GM06990 (cell line): Measurements from ENCODE around the gene SLC2A10.
"Not testable (repeated sequence)": the region's sequence is repeated elsewhere in the genome, so short reads cannot be mapped to it uniquely, and the experiment has no call there.

Source experiments
- DNase-seq: peaks from one replicate; pipeline ENCODE4 v3.0.0-alpha.2; 2011; ENCODE audit not compliant: insufficient read length; ENCODE audit errors: extremely low read depth
- H3K27me3 ChIP-seq: replicated peaks from 2 replicates; pipeline ENCODE4 v1.6.0; 2011; ENCODE audit warnings: low read length; ENCODE audit not compliant: control insufficient read depth, insufficient read depth
- H3K36me3 ChIP-seq: 2 replicates; pipeline ENCODE4 v1.5.1; 2011; ENCODE audit warnings: low read length; ENCODE audit not compliant: control insufficient read depth, insufficient read depth
- H3K4me3 ChIP-seq: replicated peaks from 2 replicates; pipeline ENCODE4 v1.5.1; 2011; ENCODE audit warnings: low read depth, mild to moderate bottlenecking, control low read depth, low read length
- CTCF ChIP-seq: IDR thresholded peaks from 2 replicates; pipeline ENCODE4 v1.5.1; 2011; ENCODE audit warnings: low read length, control low read depth, mild to moderate bottlenecking, inconsistent platforms; ENCODE audit not compliant: insufficient read depth, poor library complexity, severe bottlenecking

Gene SLC2A10

GRCh38 chr20:46673394-46674252 is 35.8 kb upstream of the SLC2A10 start:
- H3K36me3 ChIP-seq = no peaks in the 10 kb centered on the region
- TF ChIP-seq CTCF = no peak
- H3K27me3 ChIP-seq = no peaks in the 10 kb centered on the region
- DNase-seq = no peak
- H3K4me3 ChIP-seq = no peak overlapping the region

GRCh38 chr20:46674253-46675083 is 35.0 kb upstream of the SLC2A10 start:
- Histone ChIP-seq H3K27me3 (no peaks in the 10 kb centered on the region), H3K4me3 (no peak overlapping the region), H3K36me3 (no peaks in the 10 kb centered on the region)
- TF ChIP-seq CTCF = no peak
- DNase-seq = no peak

- not testable (repeated sequence) for H3K27me3 ChIP-seq, H3K4me3 ChIP-seq, DNase-seq, H3K36me3 ChIP-seq
These were observed 32.7 kb upstream of the SLC2A10 start for GRCh38 chr20:46676649-46677316.

- peaks cover 2% of the 10 kb centered on the region for H3K36me3 ChIP-seq
- H3K4me3 ChIP-seq = no peak overlapping the region
- DNase-seq = no peak
- no peaks in the 10 kb centered on the region for H3K27me3 ChIP-seq
- no peak for TF ChIP-seq CTCF
These were observed 31.8 kb upstream of the SLC2A10 start for GRCh38 chr20:46677608-46678007.

DNA sequence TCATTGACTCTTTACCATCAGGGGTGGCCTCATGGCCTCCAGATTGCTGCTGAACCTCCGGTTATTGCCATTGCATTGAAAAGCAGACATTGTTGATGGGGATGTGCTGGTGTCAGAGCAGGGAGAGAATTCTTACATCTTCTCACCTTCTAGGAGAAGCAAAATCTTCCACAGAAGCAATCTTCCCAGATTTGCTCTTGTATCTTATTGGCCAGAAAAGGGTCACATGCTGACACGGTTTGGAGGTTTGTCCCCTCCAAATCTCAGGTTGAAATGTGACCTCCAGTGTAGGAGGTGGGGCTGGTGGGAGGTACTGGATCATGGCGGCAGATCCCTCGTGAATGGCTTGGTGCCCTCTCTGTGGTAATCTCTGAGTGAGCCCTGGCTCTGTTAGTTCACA is 30.9 kb upstream of the SLC2A10 start:
- no peak for TF ChIP-seq CTCF
- no peak overlapping the region for H3K4me3 ChIP-seq
- DNase-seq = no peak
- no peaks in the 10 kb centered on the region for H3K27me3 ChIP-seq
- peaks cover 2% of the 10 kb centered on the region for H3K36me3 ChIP-seq

DNA sequence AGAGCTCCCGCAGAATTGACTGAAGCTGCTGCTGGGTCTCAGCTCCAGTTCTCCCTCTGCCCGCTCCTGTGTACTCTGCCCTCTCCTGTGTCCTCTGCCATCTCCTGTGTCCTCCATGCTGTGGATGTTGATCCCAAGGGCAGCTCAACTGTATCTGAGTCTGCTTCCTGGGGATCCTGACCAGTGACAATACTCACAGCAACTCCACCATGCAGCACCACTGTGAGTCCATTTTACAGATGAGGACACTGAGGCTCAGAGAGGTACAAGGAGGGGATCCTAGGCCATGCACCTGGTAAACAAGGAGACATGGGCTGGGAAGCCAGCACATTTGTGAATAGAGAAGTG is 28.8 kb upstream of the SLC2A10 start:
- no peak for TF ChIP-seq CTCF
- peaks cover 2% of the 10 kb centered on the region for H3K36me3 ChIP-seq
- DNase-seq = no peak
- no peaks in the 10 kb centered on the region for H3K27me3 ChIP-seq
- no peak overlapping the region for H3K4me3 ChIP-seq
